Thoracic aorta (tissue), 2 donors: ENCODE data around the gene RNF168. TPM values are rescaled to one million over a fixed set of nuclear protein-coding genes. Genes with fewer than 3 reads are reported as not detected.

ENCODE experiments used
- ATAC-seq: fragments of 150-250 bp; one replicate; pipeline ENCODE4 v1.8.0; 2017; ENCODE audit warnings: low read depth; ENCODE audit not compliant: insufficient number of reproducible peaks, low FRiP score
- DNase-seq: peaks from one replicate; pipeline ENCODE4 v3.0.0-alpha.2; 2020; ENCODE audit warnings: low spot score
- H3K27ac ChIP-seq, 2 donors: fragments of 200-600 bp; sonication (generic); 1 replicate in 1 of 2; 2 replicates in 1 of 2; pipeline ENCODE4 v1.5.1; 2016; ENCODE audit warnings: mild to moderate bottlenecking in 2 of 2, moderate library complexity in 2 of 2
- H3K27me3 ChIP-seq: fragments of 200-600 bp; sonication (generic); replicated peaks from 2 replicates; pipeline ENCODE4 v1.6.0; 2016; ENCODE audit warnings: mild to moderate bottlenecking; ENCODE audit not compliant: insufficient read depth
- H3K36me3 ChIP-seq: fragments of 200-600 bp; sonication (generic); one replicate; pipeline ENCODE4 v1.5.1; 2016
- H3K4me1 ChIP-seq, 2 donors: fragments of 200-600 bp; sonication (generic); 1 replicate in 1 of 2; 2 replicates in 1 of 2; pipeline versions ENCODE4 v1.5.1 to v1.6.0; 2016; ENCODE audit warnings: low read depth in 2 of 2, mild to moderate bottlenecking in 1 of 2; ENCODE audit not compliant: control insufficient read depth in 1 of 2
- H3K4me3 ChIP-seq: fragments of 200-600 bp; sonication (generic); 2 replicates; pipeline ENCODE4 v1.5.1; 2016; ENCODE audit warnings: mild to moderate bottlenecking
- H3K9me3 ChIP-seq: fragments of 200-600 bp; sonication (generic); 2 replicates; pipeline ENCODE4 v1.5.1; 2016
- total RNA-seq, 2 donors: library from RNA; depleted of rRNA; stranded (reverse); fragments of >200 nt; gene quantifications; one replicate each; pipeline versions ENCODE4 v1.1.0 to v1.2.3, GENCODE V29; 2016
- TF ChIP-seq, protein P1 (sequence below): fragments of 200-600 bp; sonication (generic); IDR thresholded peaks from one replicate; pipeline ENCODE4 v1.5.1; 2019; ENCODE audit warnings: antibody characterized with exemption

RNF168 gene
- total RNA-seq, 2 donors from 2014 or later: 24.0 to 30.8 TPM

DNA sequence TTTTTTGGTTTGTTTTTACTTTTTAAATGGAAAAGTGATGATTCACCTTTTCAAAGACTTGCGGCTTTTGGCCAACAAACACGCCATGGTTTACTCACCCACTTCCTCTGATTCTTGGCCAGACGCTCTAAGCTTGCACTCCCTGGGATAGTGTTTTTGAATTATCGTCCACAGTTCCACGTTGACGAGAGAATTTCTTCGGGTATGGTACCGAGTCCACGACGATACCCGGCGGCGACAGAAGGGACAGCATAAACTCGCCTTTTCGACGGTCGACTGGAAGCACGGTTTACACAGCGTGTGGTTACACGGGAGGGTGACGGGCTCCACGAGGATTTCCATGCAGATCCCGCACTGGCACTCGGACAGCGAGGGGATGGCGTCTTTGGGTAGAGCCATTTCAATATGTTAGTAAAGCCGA is 783 bp downstream of the RNF168 start:
- H3K27ac ChIP-seq: peak overlapping the region; percentile 99 to 100
- H3K9me3 ChIP-seq: no peaks in the 10 kb centered on the region
- ATAC-seq (peak; percentile 75), DNase-seq (peak; percentile 30)
- no peaks in the 10 kb centered on the region for H3K27me3 ChIP-seq
- H3K36me3 ChIP-seq: no peaks in the 10 kb centered on the region
- TF ChIP-seq, protein P1, sequence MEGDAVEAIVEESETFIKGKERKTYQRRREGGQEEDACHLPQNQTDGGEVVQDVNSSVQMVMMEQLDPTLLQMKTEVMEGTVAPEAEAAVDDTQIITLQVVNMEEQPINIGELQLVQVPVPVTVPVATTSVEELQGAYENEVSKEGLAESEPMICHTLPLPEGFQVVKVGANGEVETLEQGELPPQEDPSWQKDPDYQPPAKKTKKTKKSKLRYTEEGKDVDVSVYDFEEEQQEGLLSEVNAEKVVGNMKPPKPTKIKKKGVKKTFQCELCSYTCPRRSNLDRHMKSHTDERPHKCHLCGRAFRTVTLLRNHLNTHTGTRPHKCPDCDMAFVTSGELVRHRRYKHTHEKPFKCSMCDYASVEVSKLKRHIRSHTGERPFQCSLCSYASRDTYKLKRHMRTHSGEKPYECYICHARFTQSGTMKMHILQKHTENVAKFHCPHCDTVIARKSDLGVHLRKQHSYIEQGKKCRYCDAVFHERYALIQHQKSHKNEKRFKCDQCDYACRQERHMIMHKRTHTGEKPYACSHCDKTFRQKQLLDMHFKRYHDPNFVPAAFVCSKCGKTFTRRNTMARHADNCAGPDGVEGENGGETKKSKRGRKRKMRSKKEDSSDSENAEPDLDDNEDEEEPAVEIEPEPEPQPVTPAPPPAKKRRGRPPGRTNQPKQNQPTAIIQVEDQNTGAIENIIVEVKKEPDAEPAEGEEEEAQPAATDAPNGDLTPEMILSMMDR: no peak
- H3K4me1 ChIP-seq: peaks cover 11 to 30% of the 10 kb centered on the region in 2 donors
- peak overlapping the region; percentile 91 for H3K4me3 ChIP-seq

DNA sequence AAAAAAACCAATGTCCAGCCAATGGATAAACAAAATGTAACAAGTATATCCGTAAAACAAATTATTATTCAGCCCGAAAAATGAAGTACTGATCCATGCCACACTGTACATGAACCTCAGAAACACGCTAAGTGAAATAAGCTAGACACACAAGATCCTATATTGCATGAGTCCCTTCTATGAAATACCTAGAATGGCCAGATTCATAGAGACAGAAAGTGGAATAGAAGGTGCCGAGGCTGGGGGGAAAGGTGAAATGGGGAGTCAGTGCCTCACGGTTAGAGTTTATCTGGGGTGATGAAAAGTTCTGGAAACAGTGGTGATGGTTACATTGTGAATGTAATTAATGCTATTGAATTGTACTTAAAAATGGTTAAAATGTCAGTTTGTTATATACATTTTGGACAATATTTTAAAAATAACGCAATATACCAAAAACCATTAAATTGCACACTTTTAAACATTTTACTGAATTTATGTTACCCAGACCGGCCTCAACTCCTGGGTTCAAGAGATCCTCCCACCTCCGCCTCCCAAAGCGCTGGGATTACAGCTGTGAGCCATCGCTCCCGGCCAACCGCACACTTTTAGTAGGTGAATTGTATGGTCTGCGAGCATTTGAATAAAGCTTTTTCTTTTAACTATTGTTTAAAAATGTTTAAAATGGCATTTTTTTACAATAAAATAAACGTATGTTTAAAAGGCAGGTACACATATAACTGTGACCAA is 2.1 kb downstream of the RNF168 start:
- Histone ChIP-seq H3K4me1 (peaks cover 11 to 30% of the 10 kb centered on the region in 2 donors), H3K4me3 (peak overlapping the region; percentile 91), H3K27ac (peak overlapping the region; percentile 99 to 100), H3K9me3 (no peaks in the 10 kb centered on the region), H3K36me3 (no peaks in the 10 kb centered on the region), H3K27me3 (no peaks in the 10 kb centered on the region)
- ATAC-seq (no peak), DNase-seq (no peak)
- TF ChIP-seq, protein P1: no peak

DNA sequence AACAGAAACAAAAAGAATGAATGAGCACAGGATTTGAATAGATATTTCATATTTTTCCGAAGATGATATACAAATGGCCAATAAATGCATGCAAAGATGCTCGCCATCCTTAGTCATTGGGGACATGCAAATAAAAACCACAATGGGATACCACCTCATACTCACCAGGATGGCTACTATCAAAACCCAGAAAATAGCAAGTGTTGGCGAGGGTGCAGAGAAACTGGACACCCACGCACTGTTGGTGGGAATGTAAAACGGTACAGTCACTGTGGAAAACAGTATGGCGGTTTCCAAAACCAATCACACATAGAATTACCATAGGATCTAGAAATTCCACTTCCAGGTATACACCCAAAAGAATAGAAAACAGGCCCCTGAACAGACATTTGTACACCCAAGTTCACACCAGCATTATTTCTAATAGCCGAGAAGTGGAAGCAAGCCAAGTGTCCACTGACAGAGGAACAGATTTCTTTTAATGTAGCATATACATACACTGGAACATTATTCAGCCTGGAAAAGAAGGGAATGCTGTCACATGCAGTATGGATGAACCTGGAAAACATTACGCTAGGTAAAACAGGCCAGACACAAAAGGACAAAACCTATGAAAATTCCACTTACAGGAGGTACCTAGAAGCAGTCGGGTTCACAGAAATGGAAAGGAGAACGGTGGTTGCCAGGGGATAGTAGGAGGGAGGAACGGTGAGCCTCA is 3.6 kb downstream of the RNF168 start:
- Histone ChIP-seq H3K36me3 (no peaks in the 10 kb centered on the region), H3K4me3 (peak overlapping the region; percentile 91), H3K4me1 (peaks cover 11 to 30% of the 10 kb centered on the region in 2 donors), H3K27ac (peak overlapping the region in 1 of 2 donors; percentile 37), H3K9me3 (no peaks in the 10 kb centered on the region), H3K27me3 (no peaks in the 10 kb centered on the region)
- ATAC-seq (no peak), DNase-seq (no peak)
- TF ChIP-seq, protein P1: no peak

DNA sequence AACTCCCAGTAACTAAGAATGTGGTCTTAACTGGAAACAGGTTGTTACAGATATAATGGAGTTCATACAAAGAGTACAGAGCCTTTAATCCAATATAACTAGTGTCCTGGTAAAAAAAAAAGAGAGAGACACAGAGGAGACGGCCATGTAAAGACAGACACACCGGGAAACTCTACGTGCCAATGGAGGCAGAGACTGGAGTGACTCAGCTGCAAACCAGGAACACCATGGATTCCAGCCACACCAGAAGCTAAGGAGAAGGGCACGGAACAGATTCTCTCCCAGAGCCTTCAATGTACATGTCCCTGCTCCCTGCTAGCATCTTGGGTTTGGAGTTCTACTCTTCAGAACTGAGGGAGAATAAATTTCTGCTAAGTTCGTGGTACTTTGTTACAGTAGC is 4.5 kb downstream of the RNF168 start:
- no peaks in the 10 kb centered on the region for H3K9me3 ChIP-seq
- H3K4me3 ChIP-seq: peak overlapping the region; percentile 91
- TF ChIP-seq, protein P1: no peak
- DNase-seq (no peak), ATAC-seq (no peak)
- H3K27me3 ChIP-seq: no peaks in the 10 kb centered on the region
- peaks cover 11 to 26% of the 10 kb centered on the region in 2 donors for H3K4me1 ChIP-seq
- no peaks in the 10 kb centered on the region for H3K36me3 ChIP-seq
- H3K27ac ChIP-seq: peak overlapping the region in 1 of 2 donors; percentile 37

DNA sequence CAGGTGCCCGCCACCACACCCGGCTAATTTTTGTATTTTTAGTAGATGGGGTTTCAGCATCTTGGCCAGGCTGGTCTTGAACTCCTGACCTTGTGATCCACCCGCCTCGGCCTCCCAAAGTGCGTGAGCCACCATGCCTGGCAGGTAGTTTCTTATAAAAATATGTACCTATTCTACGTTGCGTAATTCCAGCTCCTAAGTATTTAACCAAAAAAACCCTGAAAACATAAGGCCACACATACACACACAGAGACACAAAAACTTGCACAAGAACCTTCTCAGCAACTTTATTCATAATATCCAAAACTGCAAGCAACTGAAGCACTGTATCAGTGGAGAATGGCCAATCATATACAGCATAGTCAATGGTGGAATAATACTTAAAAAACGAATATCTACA is 5.3 kb downstream of the RNF168 start:
- H3K4me1 ChIP-seq: peaks cover 11 to 25% of the 10 kb centered on the region in 2 donors
- H3K9me3 ChIP-seq: no peaks in the 10 kb centered on the region
- no peak for DNase-seq
- H3K36me3 ChIP-seq: no peaks in the 10 kb centered on the region
- TF ChIP-seq, protein P1: no peak
- H3K27me3 ChIP-seq: no peaks in the 10 kb centered on the region
- ATAC-seq: no peak
- H3K4me3 ChIP-seq: no peak overlapping the region
- no peak overlapping the region for H3K27ac ChIP-seq
